SH-SY5Y (cell line): ENCODE measurements around the gene ENPP3.

Source experiments
- GATA2 ChIP-seq: IDR thresholded peaks from 2 replicates; pipeline ENCODE4 v1.6.1; 2011; ENCODE audit warnings: mild to moderate bottlenecking, low read depth, low read length
- GATA3 ChIP-seq: IDR thresholded peaks from 2 replicates; pipeline ENCODE4 v1.6.1; 2011; ENCODE audit warnings: low read depth, mild to moderate bottlenecking, low read length, moderate library complexity

DNA sequence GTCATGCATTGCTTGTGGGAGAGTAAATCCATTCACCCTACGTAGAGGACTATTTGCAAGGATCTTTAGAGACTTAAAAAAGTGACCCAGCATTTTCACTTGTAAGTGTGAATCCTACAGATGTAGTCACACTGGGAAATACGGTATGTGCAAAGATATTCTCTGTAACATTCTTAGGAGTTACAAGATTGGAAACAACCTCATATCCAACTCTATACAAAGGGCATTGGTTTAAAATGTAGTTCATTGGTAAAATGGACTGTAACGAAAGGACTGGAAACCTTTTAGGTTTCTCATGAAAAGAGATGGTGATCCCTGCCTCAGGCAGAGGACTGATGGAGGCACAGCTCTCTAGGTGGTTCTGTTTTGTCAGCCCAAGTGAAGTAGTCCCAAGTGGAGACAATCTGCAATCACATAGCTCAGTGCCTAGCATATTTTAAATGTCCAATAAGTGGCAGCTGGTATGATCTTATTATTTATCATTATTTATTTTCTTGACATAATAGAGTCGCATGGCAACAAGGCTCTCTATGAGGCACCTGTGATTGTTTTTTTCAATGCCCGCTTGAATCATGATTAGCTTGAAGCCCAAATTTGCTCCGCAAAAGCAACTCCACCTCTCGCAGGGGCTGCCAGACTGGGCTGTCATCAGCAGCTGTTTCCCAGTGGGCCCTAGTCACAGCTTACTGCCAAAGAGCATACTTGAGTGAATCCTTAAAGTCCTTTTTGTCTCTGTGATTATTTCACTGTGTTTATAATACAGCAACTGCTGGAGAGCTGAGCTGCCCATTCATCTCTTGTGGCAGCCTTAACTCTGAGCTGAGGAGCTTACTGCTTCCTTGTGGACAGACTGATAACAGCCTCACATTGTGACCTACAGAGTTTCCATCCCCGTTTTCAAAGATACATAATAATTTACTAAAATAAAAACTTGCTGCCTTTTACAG, 150.9 kb downstream of the ENPP3 start:
- no peak for TF ChIP-seq GATA2
- no peak for TF ChIP-seq GATA3
